Measurements from ENCODE around the gene PRR5. TPM values are rescaled to one million over a fixed set of nuclear protein-coding genes. Genes with fewer than 3 reads are reported as not detected.
A peak's percentile ranks its signal among the peaks of the same experiment; 100 is the strongest.

PRR5 gene
- total RNA-seq, 2 experiments from 2014 or later, result 13.6 TPM

DNA sequence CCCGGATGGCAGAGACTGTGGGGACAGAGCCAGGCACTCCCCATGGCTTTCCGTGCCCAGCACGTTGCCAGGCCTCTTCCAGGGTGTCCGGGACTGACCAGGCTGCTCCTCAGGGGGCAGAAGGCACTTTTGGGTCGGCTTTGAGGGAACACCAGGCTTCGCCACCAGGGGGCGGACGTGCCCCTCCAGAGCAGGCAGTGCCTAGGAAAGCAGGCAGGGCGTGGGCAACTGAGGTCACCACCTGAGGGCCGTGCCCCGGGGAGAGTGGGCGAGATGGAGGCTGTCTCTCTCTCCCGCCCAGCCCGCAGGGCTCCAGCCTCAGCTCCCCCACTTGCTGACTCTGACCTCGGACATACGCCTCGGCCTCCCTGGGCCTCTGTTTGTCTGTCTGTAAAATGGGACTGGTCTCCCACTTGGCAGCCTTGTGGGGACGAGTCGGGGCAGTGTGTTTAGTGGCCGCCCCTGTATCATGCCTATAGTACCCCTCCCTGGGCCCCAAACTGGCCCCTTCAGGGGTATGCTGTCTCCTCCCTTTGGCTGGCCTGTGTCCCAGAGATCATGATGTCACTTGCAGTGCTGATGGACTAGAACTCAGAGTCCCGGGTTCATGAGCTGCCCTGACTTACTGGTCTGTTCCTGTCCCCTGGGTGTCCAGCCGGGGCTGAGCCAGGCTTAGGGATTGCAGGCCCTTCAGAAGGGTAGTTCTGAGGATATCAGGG, 4.4 kb upstream of the PRR5 start:
- DNase-seq (peak; percentile 93), ATAC-seq (peak; percentile 64)
- POLR2A ChIA-PET, result no interaction called here
- Mint-ChIP-seq H3K36me3 (ENCODE audit: low read depth) (no peaks in the 10 kb centered on the region), H3K9me3 (ENCODE audit: low read depth) (no peaks in the 10 kb centered on the region), H3K4me3 (no peak overlapping the region), H3K4me1 (no peaks in the 10 kb centered on the region), H3K27me3 (no peaks in the 10 kb centered on the region), H3K27ac (no peak overlapping the region)
- intact Hi-C loops (cut with DNase I, micrococcal nuclease), result loop anchor here (1.0 to 10.0 kb wide), 5 partner anchors 12 to 297 kb away; no protein-coding TSS in a partner anchor
- CTCF ChIA-PET, result interaction anchor here (0.5 to 3.7 kb wide), 3 partner anchors 12 to 50 kb away, joined by 5 to 32 read pairs (median 13); no protein-coding TSS in a partner anchor

DNA sequence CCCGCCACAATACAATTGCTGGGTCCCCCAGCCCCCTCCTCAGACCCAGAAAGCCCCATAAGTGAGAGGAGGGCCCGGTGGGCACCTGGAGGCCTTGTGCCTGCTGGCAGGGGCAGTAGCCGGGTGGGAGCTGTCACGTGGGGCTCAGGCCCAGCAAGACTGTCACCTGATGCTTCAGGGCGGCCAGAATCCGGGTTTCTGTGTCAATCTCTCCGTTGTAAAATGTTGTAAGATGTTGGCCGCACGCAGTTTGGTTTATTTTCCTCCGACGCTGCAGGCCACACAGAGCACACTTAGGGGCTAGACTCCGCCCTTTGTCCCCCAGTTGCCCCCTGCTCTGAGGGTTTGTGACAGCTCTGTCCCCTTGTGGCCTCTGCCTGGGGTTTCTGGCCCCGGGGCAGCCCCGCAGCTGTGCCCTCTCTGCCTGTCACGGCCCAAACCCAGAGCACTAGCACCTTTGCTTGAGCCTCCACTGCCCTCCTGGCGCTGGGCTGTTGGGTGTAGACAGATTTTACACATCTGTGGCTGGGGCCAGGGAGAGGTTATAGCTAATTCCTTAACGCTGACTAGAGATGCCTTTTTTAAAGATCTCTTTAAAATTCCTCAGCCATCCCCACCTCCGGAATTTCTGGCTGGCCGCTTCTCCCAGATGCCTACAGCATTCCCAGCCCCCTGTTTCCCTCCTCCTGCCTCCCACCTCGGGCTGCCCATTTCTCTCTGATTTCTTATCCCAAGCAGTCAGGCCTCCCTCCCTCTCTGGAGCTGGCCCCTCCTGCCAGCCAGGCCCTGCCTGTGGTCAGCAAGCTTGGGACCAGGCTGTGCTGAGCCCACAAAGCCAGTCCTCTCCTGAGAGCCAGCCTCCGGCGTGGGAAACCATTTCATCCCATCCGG, 3.2 kb upstream of the PRR5 start:
- Mint-ChIP-seq H3K4me3 (no peak overlapping the region), H3K4me1 (peaks cover 7% of the 10 kb centered on the region), H3K27ac (no peak overlapping the region), H3K27me3 (no peaks in the 10 kb centered on the region), H3K36me3 (ENCODE audit: low read depth) (no peaks in the 10 kb centered on the region), H3K9me3 (ENCODE audit: low read depth) (no peaks in the 10 kb centered on the region)
- no peak for ATAC-seq
- POLR2A ChIA-PET, result no interaction called here
- intact Hi-C loops (cut with DNase I, micrococcal nuclease), result loop anchor here in 1 of 2 experiments (10.0 kb wide), 1 partner anchor 296 kb away; no protein-coding TSS in a partner anchor
- no peak for DNase-seq
- CTCF ChIA-PET, result interaction anchor here (0.5 to 3.7 kb wide), 6 partner anchors 13 to 56 kb away, joined by 3 to 32 read pairs (median 4); no protein-coding TSS in a partner anchor

DNA sequence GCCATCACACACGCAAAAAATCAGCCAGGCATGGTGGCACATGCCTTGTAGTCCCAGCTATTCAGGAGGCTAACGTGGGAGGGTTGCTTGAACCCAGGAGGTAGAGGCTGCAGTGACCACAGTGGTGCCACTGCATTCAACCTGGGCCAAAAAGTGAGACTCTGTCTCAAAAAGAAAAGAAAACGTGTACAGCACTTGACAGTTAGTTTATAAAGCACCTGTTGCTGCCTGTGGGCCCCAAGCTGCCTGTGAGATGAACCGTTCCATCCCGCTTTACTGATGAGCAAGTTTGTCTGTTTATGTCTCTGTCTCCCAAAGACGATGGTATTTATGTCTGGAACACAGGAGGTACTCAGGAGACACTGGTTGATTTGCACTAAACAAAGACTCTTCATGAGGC, 1.5 kb upstream of the PRR5 start:
- Mint-ChIP-seq H3K36me3 (ENCODE audit: low read depth) (no peaks in the 10 kb centered on the region), H3K4me1 (peaks cover 9% of the 10 kb centered on the region), H3K27me3 (no peaks in the 10 kb centered on the region), H3K27ac (no peak overlapping the region), H3K4me3 (no peak overlapping the region), H3K9me3 (ENCODE audit: low read depth) (no peaks in the 10 kb centered on the region)
- ChIA-PET CTCF (interaction anchor here (0.6 to 0.8 kb wide), 2 partner anchors 35 to 153 kb away, joined by 3 read pairs; no protein-coding TSS in a partner anchor), POLR2A (no interaction called here)
- intact Hi-C loops (cut with DNase I, micrococcal nuclease), result no loop called here
- DNase-seq, result no peak
- no peak for ATAC-seq

DNA sequence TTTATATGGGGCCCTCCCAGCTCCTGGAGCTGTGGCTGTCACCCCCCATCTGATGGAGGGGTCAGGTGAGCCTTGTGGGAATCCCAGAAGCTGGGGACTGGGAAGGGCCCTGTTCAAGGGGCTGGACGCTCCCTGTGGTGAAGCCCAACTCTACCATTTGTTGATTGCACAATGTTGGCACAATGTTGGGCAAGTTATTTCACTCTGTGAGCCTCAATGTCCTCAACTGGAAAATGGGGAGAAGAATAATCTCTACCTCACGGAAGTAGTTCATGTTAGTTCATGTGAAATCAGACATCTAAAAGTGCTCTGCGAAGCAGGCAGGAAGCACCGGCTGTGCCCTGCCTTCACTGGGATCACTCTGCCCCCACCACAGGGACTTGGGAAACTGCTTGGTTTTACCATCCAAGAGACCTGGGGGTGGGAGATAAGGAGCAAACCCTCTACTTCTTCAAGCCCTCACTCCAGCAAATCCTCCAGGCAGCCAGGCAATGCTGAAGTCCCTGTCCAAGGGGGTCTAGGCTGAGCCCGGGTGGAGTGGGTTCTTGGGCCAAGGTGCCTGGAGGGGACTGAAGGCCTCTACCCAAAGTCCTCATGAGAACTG, 715 bp upstream of the PRR5 start:
- peak overlapping the region; percentile 45 for H3K4me3 Mint-ChIP-seq
- ChIA-PET CTCF (interaction anchor here (0.8 kb wide), 1 partner anchor 34 kb away, joined by 3 read pairs; no protein-coding TSS in a partner anchor), POLR2A (no interaction called here)
- no peak overlapping the region for H3K27ac Mint-ChIP-seq
- H3K9me3 Mint-ChIP-seq (ENCODE audit: low read depth), result no peaks in the 10 kb centered on the region
- no peaks in the 10 kb centered on the region for H3K27me3 Mint-ChIP-seq
- H3K36me3 Mint-ChIP-seq (ENCODE audit: low read depth), result no peaks in the 10 kb centered on the region
- intact Hi-C loops (cut with DNase I, micrococcal nuclease), result no loop called here
- ATAC-seq (no peak), DNase-seq (no peak)
- peaks cover 9% of the 10 kb centered on the region for H3K4me1 Mint-ChIP-seq

DNA sequence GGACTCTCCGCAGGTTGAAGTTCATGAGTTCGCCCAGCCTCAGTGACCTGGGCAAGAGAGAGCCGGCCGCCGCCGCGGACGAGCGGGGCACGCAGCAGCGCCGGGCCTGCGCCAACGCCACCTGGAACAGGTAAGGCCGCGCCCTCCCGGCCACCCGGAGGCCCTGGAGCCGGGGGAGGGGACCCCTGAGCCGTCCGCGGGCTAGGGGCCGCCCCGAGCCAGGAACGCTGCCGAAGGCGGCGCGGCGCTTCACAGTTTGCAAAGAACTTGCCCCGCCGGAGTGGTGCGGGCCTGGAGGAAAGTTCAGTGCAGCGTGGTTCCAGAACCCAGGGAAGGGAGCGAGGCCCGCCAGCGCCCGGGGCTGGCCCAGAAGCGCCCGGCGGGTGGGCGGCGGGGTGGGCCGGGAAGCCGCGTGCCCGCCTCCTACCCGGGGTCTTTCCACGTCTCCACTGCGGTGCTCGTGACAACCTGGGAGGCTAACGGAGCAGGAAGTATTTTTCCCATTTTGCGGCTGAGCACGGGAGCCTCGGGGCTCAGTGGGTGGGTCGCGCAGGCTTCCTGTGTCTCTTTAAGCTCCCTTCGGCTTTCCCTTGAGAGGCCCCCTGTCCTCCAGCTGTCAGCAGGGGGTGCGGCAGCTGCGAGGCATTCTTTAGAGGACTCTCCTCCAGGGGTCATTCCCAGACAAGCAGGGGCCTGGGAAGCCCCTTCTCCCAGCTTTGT, 635 bp downstream of the PRR5 start:
- POLR2A ChIA-PET, result no interaction called here
- CTCF ChIA-PET, result interaction anchor here (0.7 to 0.8 kb wide), 2 partner anchors 20 to 30 kb away, joined by 3 to 4 read pairs; no protein-coding TSS in a partner anchor
- Mint-ChIP-seq H3K27ac (no peak overlapping the region), H3K9me3 (ENCODE audit: low read depth) (no peaks in the 10 kb centered on the region), H3K4me3 (peak overlapping the region; percentile 72), H3K36me3 (ENCODE audit: low read depth) (no peaks in the 10 kb centered on the region), H3K27me3 (no peaks in the 10 kb centered on the region), H3K4me1 (peaks cover 9% of the 10 kb centered on the region)
- DNase-seq (peak; percentile 54), ATAC-seq (peak; percentile 10)
- intact Hi-C loops (cut with DNase I, micrococcal nuclease), result loop anchor here (1.0 to 2.0 kb wide), 7 partner anchors 17 to 747 kb away; partner anchors contain the start of genes ARHGAP8 (in 1 of the 2), NUP50 (in 1 of the 2) and SAMM50 (in 1 of the 2)

DNA sequence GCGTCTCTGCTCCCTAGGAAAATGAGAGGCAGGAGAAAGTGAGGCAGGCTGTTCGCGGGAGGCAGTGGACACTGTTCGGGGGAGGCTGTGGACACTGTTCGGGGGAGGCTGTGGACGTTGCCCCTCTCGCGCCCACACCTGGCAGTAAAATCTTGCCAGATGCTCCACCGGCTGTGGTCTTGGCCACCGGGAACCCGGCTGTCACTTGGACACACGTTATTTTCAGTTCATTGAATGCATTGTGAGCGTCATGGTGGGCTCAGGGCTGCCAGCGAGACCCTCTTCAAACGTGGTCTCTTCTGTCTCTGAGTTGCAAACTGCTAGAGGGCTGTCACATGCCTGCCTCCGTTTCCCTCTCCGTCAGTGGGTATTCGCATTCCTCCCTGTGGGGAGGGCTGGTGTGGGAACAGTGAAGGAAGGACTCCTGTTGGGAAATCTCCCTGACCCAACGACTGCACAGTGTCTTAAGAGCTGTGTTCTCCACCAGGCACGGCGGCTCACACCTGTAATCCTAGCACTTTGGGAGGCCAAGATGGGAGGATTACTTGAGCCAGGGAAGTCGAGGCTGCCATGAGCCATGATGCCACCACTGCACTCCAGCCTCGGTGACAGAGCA, 1.4 kb downstream of the PRR5 start:
- Mint-ChIP-seq H3K4me3 (peak overlapping the region; percentile 72), H3K36me3 (ENCODE audit: low read depth) (no peaks in the 10 kb centered on the region), H3K27me3 (no peaks in the 10 kb centered on the region), H3K9me3 (ENCODE audit: low read depth) (no peaks in the 10 kb centered on the region), H3K27ac (no peak overlapping the region), H3K4me1 (peaks cover 10% of the 10 kb centered on the region)
- ATAC-seq, result no peak
- DNase-seq, result no peak
- ChIA-PET CTCF (interaction anchor here (0.7 to 0.8 kb wide), 2 partner anchors 19 to 29 kb away, joined by 3 to 4 read pairs; no protein-coding TSS in a partner anchor), POLR2A (no interaction called here)
- intact Hi-C loops (cut with DNase I, micrococcal nuclease), result loop anchor here in 1 of 2 experiments (2.0 kb wide), 1 partner anchor 19 kb away; no protein-coding TSS in a partner anchor

DNA sequence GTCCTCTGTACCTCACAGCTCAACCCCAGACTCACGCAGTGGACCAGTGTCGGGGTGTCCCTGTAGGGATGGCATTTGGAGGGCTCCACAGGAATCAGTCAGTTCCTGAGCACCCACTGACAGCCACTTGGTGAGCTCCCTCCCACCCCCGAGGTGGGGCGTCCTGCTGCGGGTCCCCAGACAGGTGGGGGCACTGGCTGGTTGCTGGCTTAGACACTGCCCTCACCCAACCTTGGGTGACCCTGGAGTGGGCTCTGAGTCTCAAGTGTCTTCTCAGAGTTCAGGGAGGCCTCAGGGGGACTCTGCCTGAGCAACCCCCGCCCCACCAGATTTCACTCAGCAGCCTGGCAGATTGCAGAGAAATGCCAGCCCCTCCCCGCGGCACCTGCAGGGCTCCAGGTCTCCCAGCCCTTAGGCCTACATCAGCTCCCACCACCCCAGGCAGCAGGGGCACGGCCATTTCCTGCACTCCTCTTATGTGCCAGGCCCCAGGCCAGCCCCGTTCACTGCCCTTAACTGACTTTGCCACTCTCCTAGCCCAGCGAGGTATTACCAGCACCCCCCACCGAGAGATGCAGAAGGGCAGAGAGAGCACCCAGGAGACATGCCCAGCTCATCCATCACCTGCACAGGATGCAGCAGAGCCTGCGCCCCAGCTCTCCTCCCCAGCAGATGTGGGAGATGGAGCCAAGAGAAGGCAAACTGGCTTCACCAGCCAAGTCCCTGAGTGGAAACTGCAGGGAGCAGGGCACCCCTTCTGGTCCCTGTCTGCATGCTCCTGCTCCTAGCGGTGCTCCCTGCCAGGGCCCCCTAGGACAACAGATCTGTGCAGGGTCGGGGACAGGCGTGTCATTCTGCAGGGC, 2.4 kb downstream of the PRR5 start:
- H3K4me3 Mint-ChIP-seq, result no peak overlapping the region
- H3K27ac Mint-ChIP-seq, result no peak overlapping the region
- ChIA-PET CTCF (interaction anchor here (1.2 to 1.9 kb wide), 2 partner anchors 20 to 35 kb away, joined by 4 to 7 read pairs; no protein-coding TSS in a partner anchor), POLR2A (no interaction called here)
- intact Hi-C loops (cut with DNase I, micrococcal nuclease), result no loop called here
- peaks cover 10% of the 10 kb centered on the region for H3K4me1 Mint-ChIP-seq
- no peaks in the 10 kb centered on the region for H3K36me3 Mint-ChIP-seq (ENCODE audit: low read depth)
- ATAC-seq (no peak), DNase-seq (no peak)
- H3K27me3 Mint-ChIP-seq, result no peaks in the 10 kb centered on the region
- H3K9me3 Mint-ChIP-seq (ENCODE audit: low read depth), result no peaks in the 10 kb centered on the region

DNA sequence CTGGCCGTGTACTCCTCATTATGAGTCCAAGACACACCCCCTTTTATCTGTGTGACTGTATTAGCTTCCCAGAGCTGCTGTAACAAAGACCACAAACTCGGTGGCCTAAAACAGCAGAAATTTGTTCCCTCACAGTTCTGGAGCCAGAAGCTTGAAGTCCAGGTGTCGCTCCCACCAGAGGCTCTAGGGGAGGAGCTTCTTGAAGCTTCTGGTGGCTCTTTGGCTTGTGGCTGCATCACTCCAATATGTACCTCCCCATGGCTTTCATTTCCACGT, 3.0 kb downstream of the PRR5 start:
- no peaks in the 10 kb centered on the region for H3K9me3 Mint-ChIP-seq (ENCODE audit: low read depth)
- H3K4me3 Mint-ChIP-seq, result no peak overlapping the region
- DNase-seq, result no peak
- intact Hi-C loops (cut with DNase I, micrococcal nuclease), result no loop called here
- H3K27me3 Mint-ChIP-seq, result no peaks in the 10 kb centered on the region
- no peaks in the 10 kb centered on the region for H3K36me3 Mint-ChIP-seq (ENCODE audit: low read depth)
- no peak for ATAC-seq
- H3K4me1 Mint-ChIP-seq, result peaks cover 10% of the 10 kb centered on the region
- ChIA-PET POLR2A (no interaction called here), CTCF (interaction anchor here (1.2 to 1.9 kb wide), 2 partner anchors 20 to 35 kb away, joined by 4 to 7 read pairs; no protein-coding TSS in a partner anchor)
- H3K27ac Mint-ChIP-seq, result no peak overlapping the region

DNA sequence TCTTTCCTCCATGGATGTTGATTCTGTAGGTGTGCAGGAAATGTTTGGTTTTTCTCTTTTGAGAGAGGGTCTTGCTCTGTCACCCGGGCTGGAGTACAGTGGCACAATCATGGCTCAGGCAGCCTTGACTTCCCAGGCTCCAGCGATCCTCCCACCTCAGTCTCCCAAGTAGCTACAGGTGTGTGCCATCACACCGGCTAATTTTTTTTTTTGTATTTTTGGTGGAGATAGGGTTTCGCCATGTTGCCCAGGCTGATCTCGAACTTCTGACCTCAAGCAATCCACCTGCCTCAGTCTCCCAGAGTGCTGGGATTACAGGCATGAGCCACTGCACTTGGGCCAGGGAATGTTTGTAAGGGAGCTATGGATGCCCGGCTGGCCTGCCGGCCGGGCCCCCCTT, 4.5 kb downstream of the PRR5 start:
- CTCF ChIA-PET, result interaction anchor here (0.6 kb wide), 1 partner anchor 36 kb away, joined by 3 read pairs; no protein-coding TSS in a partner anchor
- DNase-seq (no peak), ATAC-seq (no peak)
- POLR2A ChIA-PET, result no interaction called here
- intact Hi-C loops (cut with DNase I, micrococcal nuclease), result no loop called here
- no peaks in the 10 kb centered on the region for H3K36me3 Mint-ChIP-seq (ENCODE audit: low read depth)
- peaks cover 15% of the 10 kb centered on the region for H3K4me1 Mint-ChIP-seq
- H3K9me3 Mint-ChIP-seq (ENCODE audit: low read depth), result no peaks in the 10 kb centered on the region
- no peak overlapping the region for H3K4me3 Mint-ChIP-seq
- H3K27ac Mint-ChIP-seq, result no peak overlapping the region
- H3K27me3 Mint-ChIP-seq, result no peaks in the 10 kb centered on the region

DNA sequence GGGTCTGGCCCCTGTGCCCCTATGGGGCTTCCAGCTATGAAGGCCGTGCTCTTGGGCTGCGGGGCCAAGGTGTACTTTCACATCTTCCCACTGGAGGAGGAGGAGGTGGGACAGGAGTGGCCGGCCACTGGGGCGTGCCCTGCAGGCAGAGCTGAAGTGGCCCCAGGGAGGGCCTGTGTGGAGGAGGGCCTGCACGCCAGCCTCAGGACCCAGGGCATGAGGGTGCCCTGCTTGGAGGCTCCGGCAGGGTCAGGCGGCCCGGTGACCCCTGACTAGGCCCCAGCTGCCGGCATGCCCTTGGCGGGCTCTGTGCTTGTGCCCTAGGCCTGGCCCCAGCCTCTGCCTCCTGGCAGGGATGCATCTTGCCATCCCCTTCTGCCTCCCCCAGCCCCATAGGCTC, 5.2 kb downstream of the PRR5 start:
- intact Hi-C loops (cut with DNase I, micrococcal nuclease), result no loop called here
- Mint-ChIP-seq H3K36me3 (ENCODE audit: low read depth) (no peaks in the 10 kb centered on the region), H3K9me3 (ENCODE audit: low read depth) (no peaks in the 10 kb centered on the region), H3K27ac (no peak overlapping the region), H3K27me3 (no peaks in the 10 kb centered on the region), H3K4me1 (peaks cover 15% of the 10 kb centered on the region), H3K4me3 (no peak overlapping the region)
- DNase-seq (no peak), ATAC-seq (no peak)
- ChIA-PET POLR2A (no interaction called here), CTCF (interaction anchor here (0.6 kb wide), 1 partner anchor 35 kb away, joined by 3 read pairs; no protein-coding TSS in a partner anchor)
